CD4-positive, alpha-beta memory T cell (primary cell): ENCODE results near the gene BABAM2. TPM values are rescaled to one million over a fixed set of nuclear protein-coding genes. Genes with fewer than 3 reads are reported as not detected.

Source experiments
- CTCF ChIA-PET: fragments of 350-600 bp; sonication (Branson Sonifier 250); formaldehyde crosslinking; loops from one replicate; lab custom pipeline; 2021; ENCODE audit warnings: inconsistent platforms; ENCODE audit not compliant: partially characterized antibody; lab: Charles Lee
- POLR2A ChIA-PET: fragments of 350-600 bp; sonication (Branson Sonifier 250); formaldehyde crosslinking; loops from one replicate; lab custom pipeline; 2021; ENCODE audit not compliant: partially characterized antibody; lab: Charles Lee
- DNase-seq, 5 donors: peaks; one replicate each; pipeline versions ENCODE4 v3.0.0 to v3.0.0-alpha.2; 2020 to 2022; ENCODE audit warnings: mixed read lengths in 1 of 5
- H3K27ac ChIP-seq: one replicate; pipeline ENCODE4 v1.7.0; 2013; ENCODE audit warnings: low read depth, low read length
- H3K27me3 ChIP-seq: 2 replicates; pipeline ENCODE4 v1.7.0; 2013; ENCODE audit warnings: mild to moderate bottlenecking, low read length, moderate library complexity; ENCODE audit not compliant: insufficient read depth
- H3K36me3 ChIP-seq: 2 replicates; pipeline ENCODE4 v1.7.0; 2013; ENCODE audit warnings: mild to moderate bottlenecking, low read length, moderate library complexity; ENCODE audit not compliant: insufficient read depth
- H3K4me1 ChIP-seq: 2 replicates; pipeline ENCODE4 v1.7.0; 2013; ENCODE audit warnings: mild to moderate bottlenecking, low read length, moderate library complexity; ENCODE audit not compliant: insufficient read depth
- H3K4me3 ChIP-seq, 2 donors: one replicate each; pipeline ENCODE4 v1.7.0; 2013; ENCODE audit warnings: low read length in 2 of 2, mild to moderate bottlenecking in 1 of 2
- H3K9me3 ChIP-seq, 2 donors: one replicate each; pipeline ENCODE4 v1.7.0; 2013; ENCODE audit warnings: low read length in 2 of 2, control low read depth in 1 of 2; ENCODE audit not compliant: control insufficient read depth in 1 of 2
- H3K27ac Mint-ChIP-seq, 7 donors: one replicate each; pipeline ENCODE4 v1.8.0; 2020 to 2021; ENCODE audit warnings: mixed read lengths in 7 of 7, mild to moderate bottlenecking in 6 of 7, inconsistent platforms in 3 of 7, moderate library complexity in 3 of 7
- H3K27me3 Mint-ChIP-seq, 2 donors: one replicate each; pipeline ENCODE4 v1.8.0; 2020 to 2021; ENCODE audit warnings: mixed read lengths in 2 of 2
- H3K36me3 Mint-ChIP-seq, 2 donors: one replicate each; pipeline ENCODE4 v1.8.0; 2020 to 2021; ENCODE audit warnings: mixed read lengths in 2 of 2, inconsistent platforms in 1 of 2, mild to moderate bottlenecking in 1 of 2
- H3K4me1 Mint-ChIP-seq, 4 donors: one replicate each; pipeline ENCODE4 v1.8.0; 2020 to 2021; ENCODE audit warnings: mixed read lengths in 4 of 4, mild to moderate bottlenecking in 1 of 4
- H3K4me3 Mint-ChIP-seq, 8 donors: one replicate each; pipeline ENCODE4 v1.8.0; 2020 to 2021; ENCODE audit warnings: mixed read lengths in 8 of 8, mild to moderate bottlenecking in 7 of 8, moderate library complexity in 6 of 8, inconsistent platforms in 3 of 8
- H3K9me3 Mint-ChIP-seq, 8 donors: one replicate each; pipeline ENCODE4 v1.8.0; 2020 to 2021; ENCODE audit warnings: mixed read lengths in 8 of 8, mild to moderate bottlenecking in 5 of 8, inconsistent platforms in 3 of 8, moderate library complexity in 1 of 8
- intact Hi-C: fragments of 100-400 bp; cut with micrococcal nuclease; formaldehyde crosslinking; loops from one replicate; pipeline ENCODE4 v1.15.1; 2023
- polyA plus RNA-seq, 2 donors: library from polyadenylated mRNA; unstranded; fragments of 300-500 nt; fragmentation: Illumina TruSeq; gene quantifications; one replicate each; pipeline ENCODE4 v1.2.3, GENCODE V29; 2021
- total RNA-seq, 2 experiments: library from RNA; stranded (reverse); gene quantifications; one replicate each; pipeline ENCODE4 v1.2.3, GENCODE V29; 2021

Gene BABAM2
- total and polyA plus RNA-seq, 4 experiments from 2014 or later: 37.3 to 60.1 (median 48.2) TPM

- Histone ChIP-seq H3K36me3 (no peaks in the 10 kb centered on the region), H3K27ac (no peak overlapping the region), H3K4me3 (no peak overlapping the region), H3K9me3 (no peaks in the 10 kb centered on the region), H3K27me3 (no peaks in the 10 kb centered on the region), H3K4me1 (no peaks in the 10 kb centered on the region)
- ChIA-PET CTCF (no interaction called here), POLR2A (no interaction called here)
- no peaks in the 10 kb centered on the region for H3K9me3 Mint-ChIP-seq
- H3K4me3 Mint-ChIP-seq: no peak overlapping the region
- peaks cover 8 to 9% of the 10 kb centered on the region in 2 donors for H3K36me3 Mint-ChIP-seq
- intact Hi-C loops: no loop called here
- H3K27ac Mint-ChIP-seq: no peak overlapping the region
- no peak for DNase-seq
- peaks cover 2 to 4% (median 3%) of the 10 kb centered on the region in 4 donors for H3K4me1 Mint-ChIP-seq
- no peaks in the 10 kb centered on the region for H3K27me3 Mint-ChIP-seq
These were observed 344.3 kb downstream of the BABAM2 start for GRCh38 chr2:28234807-28235206.

- Histone ChIP-seq H3K4me3 (no peak overlapping the region), H3K27me3 (no peaks in the 10 kb centered on the region), H3K27ac (no peak overlapping the region), H3K4me1 (peaks cover 3% of the 10 kb centered on the region), H3K9me3 (no peaks in the 10 kb centered on the region), H3K36me3 (no peaks in the 10 kb centered on the region)
- Mint-ChIP-seq H3K4me1 (peaks cover 2 to 8% (median 5%) of the 10 kb centered on the region in 4 donors), H3K36me3 (peaks cover 14 to 16% of the 10 kb centered on the region in 2 donors), H3K9me3 (no peaks in the 10 kb centered on the region), H3K4me3 (no peak overlapping the region), H3K27ac (no peak overlapping the region), H3K27me3 (no peaks in the 10 kb centered on the region)
- no peak for DNase-seq
- intact Hi-C loops: no loop called here
- ChIA-PET POLR2A (no interaction called here), CTCF (interaction anchor here (1.4 kb wide), 1 partner anchor 9 kb away, joined by 3 read pairs; no protein-coding TSS in a partner anchor)
These were observed 348.7 kb downstream of the BABAM2 start for GRCh38 chr2:28239207-28239606.

DNA sequence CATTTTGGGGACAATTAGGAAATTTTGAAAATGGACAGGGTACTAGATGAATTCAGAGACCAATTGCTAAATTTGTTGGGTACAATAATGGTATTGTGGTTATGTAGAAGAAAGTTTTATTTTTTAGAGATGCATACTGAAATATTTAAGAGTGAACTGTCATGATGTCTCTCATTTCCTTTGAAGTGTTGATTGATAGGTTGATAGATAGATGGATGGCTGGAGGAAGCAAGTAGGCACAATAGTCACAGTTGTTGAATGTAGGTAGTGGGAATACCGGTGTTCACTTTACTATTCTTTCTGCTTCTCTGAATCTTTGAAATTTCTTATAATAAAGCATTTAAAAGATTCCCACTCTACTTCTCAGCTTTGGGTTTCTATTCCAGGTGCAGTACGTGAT lies 350.4 kb downstream of the BABAM2 start:
- Mint-ChIP-seq H3K36me3 (peaks cover 23 to 25% of the 10 kb centered on the region in 2 donors), H3K4me3 (no peak overlapping the region), H3K27me3 (no peaks in the 10 kb centered on the region), H3K4me1 (peaks cover 2 to 8% (median 5%) of the 10 kb centered on the region in 4 donors), H3K9me3 (no peaks in the 10 kb centered on the region), H3K27ac (peak overlapping the region in 1 of 7 donors; percentile 72)
- Histone ChIP-seq H3K36me3 (peaks cover 3% of the 10 kb centered on the region), H3K9me3 (no peaks in the 10 kb centered on the region), H3K27ac (no peak overlapping the region), H3K27me3 (no peaks in the 10 kb centered on the region), H3K4me1 (peaks cover 3% of the 10 kb centered on the region), H3K4me3 (no peak overlapping the region)
- ChIA-PET POLR2A (no interaction called here), CTCF (no interaction called here)
- no peak for DNase-seq
- intact Hi-C loops: no loop called here

DNA sequence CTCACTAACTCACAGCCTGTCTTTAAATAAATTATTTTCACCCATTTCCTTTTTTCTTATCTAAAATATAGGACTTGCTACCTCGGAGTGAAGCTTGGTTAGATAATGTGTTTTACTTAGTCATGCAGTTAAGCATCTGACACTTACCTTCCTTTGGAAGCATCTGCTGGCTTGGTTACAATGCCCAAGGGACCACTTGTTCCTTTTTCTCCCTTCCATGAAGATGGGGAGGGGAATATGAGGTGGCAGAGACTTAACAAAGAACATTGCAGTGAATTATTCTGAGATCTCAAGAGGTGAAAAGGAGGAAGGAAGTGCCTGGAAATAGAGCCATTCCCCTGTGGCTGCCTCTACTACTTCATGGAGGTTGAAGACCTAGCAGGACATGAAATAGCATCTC lies 356.8 kb downstream of the BABAM2 start:
- Histone ChIP-seq H3K27me3 (no peaks in the 10 kb centered on the region), H3K9me3 (no peaks in the 10 kb centered on the region), H3K36me3 (peaks cover 3% of the 10 kb centered on the region), H3K4me1 (peaks cover 28% of the 10 kb centered on the region), H3K4me3 (no peak overlapping the region), H3K27ac (no peak overlapping the region)
- intact Hi-C loops: no loop called here
- Mint-ChIP-seq H3K27ac (peak overlapping the region in 5 of 7 donors; percentile 50 to 85 (median 71)), H3K4me1 (peaks cover 24 to 48% (median 31%) of the 10 kb centered on the region in 4 donors), H3K27me3 (no peaks in the 10 kb centered on the region), H3K4me3 (no peak overlapping the region), H3K36me3 (peaks cover 15 to 17% of the 10 kb centered on the region in 2 donors), H3K9me3 (no peaks in the 10 kb centered on the region)
- ChIA-PET CTCF (interaction anchor here (1.1 to 1.4 kb wide), 2 partner anchors 8 to 206 kb away, joined by 3 read pairs; no protein-coding TSS in a partner anchor), POLR2A (no interaction called here)
- no peak for DNase-seq

GRCh38 chr2:28247734-28248133 lies 357.2 kb downstream of the BABAM2 start:
- Mint-ChIP-seq H3K27me3 (no peaks in the 10 kb centered on the region), H3K4me1 (peaks cover 28 to 53% (median 35%) of the 10 kb centered on the region in 4 donors), H3K4me3 (no peak overlapping the region), H3K9me3 (no peaks in the 10 kb centered on the region), H3K36me3 (peaks cover 14 to 17% of the 10 kb centered on the region in 2 donors), H3K27ac (peak overlapping the region in 4 of 7 donors; percentile 50 to 85 (median 68))
- Histone ChIP-seq H3K4me1 (peaks cover 33% of the 10 kb centered on the region), H3K4me3 (no peak overlapping the region), H3K27me3 (no peaks in the 10 kb centered on the region), H3K27ac (no peak overlapping the region), H3K36me3 (peaks cover 3% of the 10 kb centered on the region), H3K9me3 (no peaks in the 10 kb centered on the region)
- CTCF ChIA-PET: interaction anchor here (1.1 kb wide), 1 partner anchor 8 kb away, joined by 3 read pairs; no protein-coding TSS in a partner anchor
- DNase-seq: no peak
- intact Hi-C loops: no loop called here
- POLR2A ChIA-PET: no interaction called here

- Mint-ChIP-seq H3K36me3 (peaks cover 14 to 17% of the 10 kb centered on the region in 2 donors), H3K4me1 (peaks cover 32 to 61% (median 42%) of the 10 kb centered on the region in 4 donors), H3K27me3 (no peaks in the 10 kb centered on the region), H3K4me3 (no peak overlapping the region), H3K9me3 (no peaks in the 10 kb centered on the region), H3K27ac (peak overlapping the region in 3 of 7 donors; percentile 16 to 59 (median 19))
- intact Hi-C loops: no loop called here
- Histone ChIP-seq H3K4me1 (peaks cover 41% of the 10 kb centered on the region), H3K4me3 (no peak overlapping the region), H3K36me3 (peaks cover 3% of the 10 kb centered on the region), H3K27ac (no peak overlapping the region), H3K9me3 (no peaks in the 10 kb centered on the region), H3K27me3 (no peaks in the 10 kb centered on the region)
- ChIA-PET POLR2A (no interaction called here), CTCF (interaction anchor here (1.1 to 1.8 kb wide), 2 partner anchors 9 to 545 kb away, joined by 3 to 7 read pairs; no protein-coding TSS in a partner anchor)
- no peak for DNase-seq
These were observed 358.0 kb downstream of the BABAM2 start for GRCh38 chr2:28248511-28248910.

DNA sequence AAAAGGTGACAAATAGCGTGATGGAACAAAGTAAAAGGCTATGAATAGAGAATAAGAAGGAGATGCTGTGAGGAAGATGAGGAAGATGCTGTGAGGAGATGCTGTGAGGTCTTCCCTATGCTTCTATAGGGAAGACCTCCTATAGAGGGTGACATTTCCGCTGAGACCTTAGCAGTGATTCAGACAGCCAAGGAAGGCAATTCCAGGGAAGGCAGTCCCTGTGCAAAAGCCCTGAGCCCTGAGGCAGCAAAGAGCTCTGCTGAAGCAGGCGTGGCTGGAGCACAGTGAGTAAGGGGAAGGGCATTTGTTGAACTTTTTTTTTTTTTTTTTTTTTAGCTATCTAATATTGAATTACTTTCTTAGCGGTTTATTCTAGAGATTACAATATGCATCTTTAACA lies 359.5 kb downstream of the BABAM2 start:
- H3K4me3 ChIP-seq: no peak overlapping the region
- Mint-ChIP-seq H3K36me3 (peaks cover 10 to 14% of the 10 kb centered on the region in 2 donors), H3K27me3 (no peaks in the 10 kb centered on the region), H3K9me3 (no peaks in the 10 kb centered on the region), H3K27ac (peak overlapping the region in 5 of 7 donors; percentile 4 to 80 (median 53)), H3K4me1 (peaks cover 32 to 64% (median 45%) of the 10 kb centered on the region in 4 donors), H3K4me3 (peak overlapping the region in 1 of 8 donors; percentile 47)
- H3K9me3 ChIP-seq: no peaks in the 10 kb centered on the region
- H3K27me3 ChIP-seq: no peaks in the 10 kb centered on the region
- CTCF ChIA-PET: interaction anchor here (1.8 kb wide), 1 partner anchor 546 kb away, joined by 7 read pairs; no protein-coding TSS in a partner anchor
- peaks cover 3% of the 10 kb centered on the region for H3K36me3 ChIP-seq
- intact Hi-C loops: no loop called here
- POLR2A ChIA-PET: no interaction called here
- no peak overlapping the region for H3K27ac ChIP-seq
- H3K4me1 ChIP-seq: peaks cover 48% of the 10 kb centered on the region
- no peak for DNase-seq
